ENCODE results near the gene ZBTB48.
A peak's percentile ranks its signal among the peaks of the same experiment; 100 is the strongest.

The ZBTB48 gene

GRCh38 chr1:6601923-6602668 is 22.3 kb downstream of the ZBTB48 start:
- Mint-ChIP-seq H3K4me1 (peaks cover 26 to 50% of the 10 kb centered on the region in 2 donors), H3K9me3 (no peaks in the 10 kb centered on the region), H3K27ac (peak overlapping the region; percentile 92), H3K36me3 (peaks cover 4 to 24% of the 10 kb centered on the region in 2 donors), H3K4me3 (peak overlapping the region; percentile 91 to 93), H3K27me3 (no peaks in the 10 kb centered on the region)
- ATAC-seq (replicated peaks) (peak; percentile 47 to 54), DNase-seq (no peak)

- Mint-ChIP-seq H3K27me3 (no peaks in the 10 kb centered on the region), H3K36me3 (peaks cover 2 to 20% of the 10 kb centered on the region in 2 donors), H3K27ac (peak within 1 kb of the TSS; percentile 96), H3K4me1 (peaks cover 24 to 43% of the 10 kb centered on the region in 2 donors), H3K4me3 (peak within 1 kb of the TSS; percentile 91 to 93), H3K9me3 (no peaks in the 10 kb centered on the region)
- ATAC-seq (replicated peaks) (peak; percentile 67 to 77), DNase-seq (peak; percentile 86)
Observed at GRCh38 chr1:6602669-6603237, 23.0 kb downstream of the ZBTB48 start, which contains the start of gene KLHL21. Gene KLHL21, minus strand, starts transcription at chr1:6602869. Its CDS starts 52 bp downstream, at chr1:6602817.

- H3K9me3 Mint-ChIP-seq, result no peaks in the 10 kb centered on the region
- ATAC-seq (replicated peaks) (peak; percentile 45 to 47), DNase-seq (peak; percentile 59)
- H3K36me3 Mint-ChIP-seq, result peaks cover 2 to 17% of the 10 kb centered on the region in 2 donors
- no peaks in the 10 kb centered on the region for H3K27me3 Mint-ChIP-seq
- H3K4me1 Mint-ChIP-seq, result peaks cover 21 to 42% of the 10 kb centered on the region in 2 donors
- peak overlapping the region; percentile 82 to 87 for H3K4me3 Mint-ChIP-seq
- peak overlapping the region; percentile 96 for H3K27ac Mint-ChIP-seq
Observed at GRCh38 chr1:6603238-6603914, 23.6 kb downstream of the ZBTB48 start.

GRCh38 chr1:6603915-6604558 is 24.2 kb downstream of the ZBTB48 start:
- H3K4me3 Mint-ChIP-seq, result peak overlapping the region; percentile 82 to 87
- DNase-seq (no peak), ATAC-seq (replicated peaks) (no peak)
- no peaks in the 10 kb centered on the region for H3K27me3 Mint-ChIP-seq
- H3K36me3 Mint-ChIP-seq, result peaks cover 2 to 12% of the 10 kb centered on the region in 2 donors
- H3K4me1 Mint-ChIP-seq, result peaks cover 20 to 36% of the 10 kb centered on the region in 2 donors
- H3K9me3 Mint-ChIP-seq, result no peaks in the 10 kb centered on the region
- H3K27ac Mint-ChIP-seq, result peak overlapping the region; percentile 96

GRCh38 chr1:6612641-6613360 is 33.0 kb downstream of the ZBTB48 start:
- Mint-ChIP-seq H3K27ac (peak overlapping the region; percentile 89), H3K36me3 (no peaks in the 10 kb centered on the region), H3K4me3 (peak overlapping the region; percentile 85 to 86), H3K4me1 (peaks cover 12 to 24% of the 10 kb centered on the region in 2 donors), H3K27me3 (no peaks in the 10 kb centered on the region), H3K9me3 (no peaks in the 10 kb centered on the region)
- DNase-seq (peak; percentile 18), ATAC-seq (replicated peaks) (peak; percentile 45 to 53)

GRCh38 chr1:6613361-6614018 is 33.7 kb downstream of the ZBTB48 start, which contains the start of gene PHF13:
Gene PHF13, plus strand, starts transcription at chr1:6613731. Its CDS starts 336 bp downstream, at chr1:6614067.
- Mint-ChIP-seq H3K4me1 (peaks cover 12 to 25% of the 10 kb centered on the region in 2 donors), H3K9me3 (no peaks in the 10 kb centered on the region), H3K4me3 (peak within 1 kb of the TSS; percentile 85 to 86), H3K36me3 (peaks cover under 1% of the 10 kb centered on the region in 2 donors), H3K27me3 (no peaks in the 10 kb centered on the region), H3K27ac (peak within 1 kb of the TSS; percentile 89)
- DNase-seq, result peak; percentile 100
- peak; percentile 95 to 96 for ATAC-seq (replicated peaks)

GRCh38 chr1:6614019-6614928 is 34.5 kb downstream of the ZBTB48 start:
- H3K27ac Mint-ChIP-seq, result no peak overlapping the region
- no peaks in the 10 kb centered on the region for H3K9me3 Mint-ChIP-seq
- peak; percentile 32 for DNase-seq
- H3K4me1 Mint-ChIP-seq, result peaks cover 12 to 29% of the 10 kb centered on the region in 2 donors
- peak; percentile 1 to 5 for ATAC-seq (replicated peaks)
- peaks cover 2 to 4% of the 10 kb centered on the region in 2 donors for H3K36me3 Mint-ChIP-seq
- H3K27me3 Mint-ChIP-seq, result no peaks in the 10 kb centered on the region
- H3K4me3 Mint-ChIP-seq, result peak overlapping the region; percentile 85 to 86

- DNase-seq (no peak), ATAC-seq (replicated peaks) (no peak)
- Mint-ChIP-seq H3K4me3 (peak overlapping the region; percentile 52 to 86), H3K27me3 (no peaks in the 10 kb centered on the region), H3K36me3 (peaks cover 9% of the 10 kb centered on the region in 2 donors), H3K27ac (peak overlapping the region; percentile 25), H3K9me3 (no peaks in the 10 kb centered on the region), H3K4me1 (peaks cover 12 to 29% of the 10 kb centered on the region in 2 donors)
Observed at GRCh38 chr1:6614929-6615785, 35.4 kb downstream of the ZBTB48 start.

- Mint-ChIP-seq H3K9me3 (no peaks in the 10 kb centered on the region), H3K27ac (no peak overlapping the region), H3K4me1 (peaks cover 7 to 21% of the 10 kb centered on the region in 2 donors), H3K27me3 (no peaks in the 10 kb centered on the region), H3K36me3 (peaks cover 17 to 23% of the 10 kb centered on the region in 2 donors), H3K4me3 (no peak overlapping the region)
- ATAC-seq (replicated peaks) (no peak), DNase-seq (no peak)
Observed at GRCh38 chr1:6619045-6619444, 39.3 kb downstream of the ZBTB48 start.

GRCh38 chr1:6621429-6622391 is 41.9 kb downstream of the ZBTB48 start:
- H3K27ac Mint-ChIP-seq, result no peak overlapping the region
- H3K4me3 Mint-ChIP-seq, result no peak overlapping the region
- H3K9me3 Mint-ChIP-seq, result no peaks in the 10 kb centered on the region
- no peak for DNase-seq
- peaks cover 9 to 24% of the 10 kb centered on the region in 2 donors for H3K4me1 Mint-ChIP-seq
- ATAC-seq (replicated peaks), result no peak
- H3K27me3 Mint-ChIP-seq, result no peaks in the 10 kb centered on the region
- peaks cover 18 to 26% of the 10 kb centered on the region in 2 donors for H3K36me3 Mint-ChIP-seq

Data from stimulated activated naive B cell treated with anti-CD40 and anti-IgM and Interleukin-4, amounts not matched to agents 10 μg/mL and 1 μg/mL and 100 μg/mL, for 72 hours (primary cell).